Stimulated activated CD8-positive, alpha-beta memory T cell treated with anti-CD3 and anti-CD28 coated beads, Interleukin-12 subunit alpha, Interleukin-12 subunit beta, amount 100 ng/mL, for 24 hours (primary cell): ENCODE measurements around the gene TAF3.

ENCODE experiments used
- DNase-seq: peaks from one replicate; pipeline ENCODE4 v3.0.0-alpha.2; 2020; ENCODE audit errors: extremely low read depth

The TAF3 gene

DNA sequence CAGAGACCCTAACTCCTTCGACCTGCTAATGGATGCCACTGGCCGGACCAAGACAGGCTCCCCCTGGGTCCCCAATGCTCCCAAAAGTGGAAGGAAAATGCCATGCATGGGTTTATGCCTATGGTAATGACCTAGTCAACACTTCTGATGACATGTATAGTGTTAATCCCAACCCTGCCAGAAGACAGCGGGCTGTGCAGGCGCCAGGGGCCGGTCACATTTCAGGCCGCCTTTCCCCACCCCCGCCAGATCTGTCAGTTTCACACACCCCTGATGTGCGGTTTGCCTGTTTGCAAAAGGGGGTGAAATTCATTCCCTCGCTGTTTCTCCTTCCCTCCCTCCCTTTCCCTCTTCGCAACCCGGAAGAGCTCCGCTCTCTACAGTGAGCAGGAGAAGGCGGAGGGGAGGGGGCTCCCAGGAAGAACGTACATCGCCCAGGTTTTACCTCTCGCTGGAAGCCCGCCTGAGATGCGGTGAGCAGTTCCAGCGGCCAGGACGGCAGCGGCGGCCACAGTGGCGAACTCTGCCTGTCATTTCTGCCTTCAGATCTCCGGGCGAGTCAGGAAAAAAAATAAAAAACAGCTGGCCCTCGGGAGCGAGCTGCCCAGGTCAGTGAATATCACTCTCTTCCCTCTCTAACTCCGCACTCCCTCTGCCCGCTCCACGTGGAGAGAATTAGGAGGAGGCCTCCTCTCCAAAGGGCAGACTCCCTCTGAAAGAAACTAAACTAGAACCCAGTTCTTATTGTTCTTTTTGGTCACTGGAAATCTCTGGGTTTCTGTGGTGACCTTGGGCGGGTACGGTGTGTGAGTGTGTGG, 226.8 kb downstream of the TAF3 start:
- DNase-seq: no peak

DNA sequence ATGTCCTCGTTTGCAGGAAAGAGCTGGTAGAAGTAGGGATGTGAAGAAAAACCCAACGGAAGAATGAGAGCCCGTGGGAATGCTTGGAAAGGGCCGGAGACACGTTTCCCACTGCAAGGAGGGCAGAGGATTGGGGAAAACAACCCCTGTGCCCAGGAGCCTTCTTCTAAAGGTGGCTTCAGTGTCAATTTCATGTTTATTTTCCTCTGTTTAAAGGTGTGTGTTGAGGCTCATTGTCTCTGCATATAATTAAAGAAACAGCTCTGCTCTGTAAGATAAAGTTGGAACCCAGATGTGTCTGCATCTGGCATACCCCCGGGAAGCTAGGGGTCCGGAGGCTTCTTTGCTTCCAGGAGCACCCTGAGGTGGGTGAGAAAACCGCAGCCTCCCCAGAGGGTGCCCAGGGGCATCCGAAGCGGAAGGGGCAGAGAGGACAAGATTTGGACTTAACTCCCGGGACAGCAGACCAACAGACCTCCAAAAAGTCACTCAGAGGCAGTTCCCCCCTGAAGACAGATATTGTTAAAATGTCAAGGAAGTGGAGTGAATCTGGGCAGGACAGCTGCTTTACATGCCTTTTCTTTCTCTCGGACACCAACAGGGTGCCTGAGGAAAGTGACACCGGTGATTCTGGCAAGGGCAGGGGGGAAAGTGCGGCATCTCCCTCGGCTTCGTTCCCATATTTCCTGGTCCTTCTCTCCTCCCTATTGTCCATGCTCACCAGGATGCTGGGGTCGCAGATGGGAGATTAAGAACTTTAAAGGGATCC, 227.6 kb downstream of the TAF3 start:
- DNase-seq: no peak

- DNase-seq: no peak
Measured at GRCh38 chr10:8047452-8048280, 229.4 kb downstream of the TAF3 start.

DNA sequence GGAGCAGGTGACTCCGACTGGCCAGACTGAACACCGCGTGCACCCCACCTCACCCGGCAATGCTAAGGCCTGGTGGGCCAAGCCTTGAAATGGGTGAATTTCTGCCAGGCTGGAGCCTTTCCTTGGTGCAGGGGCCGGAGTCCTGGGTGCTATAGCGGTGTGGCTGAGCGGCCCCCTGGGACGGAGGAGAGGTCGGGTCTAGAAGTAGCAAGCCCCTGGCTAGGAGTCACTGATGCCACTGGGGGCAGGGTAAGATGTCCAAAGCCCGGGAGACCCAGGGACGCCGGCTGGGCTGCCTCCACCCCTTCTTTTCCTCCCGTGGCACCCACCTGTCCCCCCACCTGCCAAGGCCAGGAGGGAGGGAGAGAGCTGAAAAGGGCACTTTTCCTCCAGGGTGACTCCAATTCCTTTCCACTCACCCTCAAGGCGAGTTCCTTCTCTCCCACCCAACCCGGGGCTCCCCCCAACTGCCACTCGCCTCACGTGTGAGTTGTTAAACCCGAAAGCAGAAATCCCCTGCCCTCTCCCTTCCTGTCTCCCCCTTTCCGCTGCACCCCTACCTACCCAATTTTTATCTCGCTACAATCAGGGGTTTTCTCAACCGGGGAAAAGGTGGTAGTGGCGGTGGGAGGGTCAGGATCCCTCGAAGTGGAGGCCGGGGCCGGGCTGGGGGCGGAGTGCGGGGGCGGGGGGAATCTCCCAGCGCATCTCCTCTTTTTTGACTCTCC, 230.1 kb downstream of the TAF3 start:
- no peak for DNase-seq

- DNase-seq: no peak
Measured at GRCh38 chr10:8049045-8049864, 230.9 kb downstream of the TAF3 start.

DNA sequence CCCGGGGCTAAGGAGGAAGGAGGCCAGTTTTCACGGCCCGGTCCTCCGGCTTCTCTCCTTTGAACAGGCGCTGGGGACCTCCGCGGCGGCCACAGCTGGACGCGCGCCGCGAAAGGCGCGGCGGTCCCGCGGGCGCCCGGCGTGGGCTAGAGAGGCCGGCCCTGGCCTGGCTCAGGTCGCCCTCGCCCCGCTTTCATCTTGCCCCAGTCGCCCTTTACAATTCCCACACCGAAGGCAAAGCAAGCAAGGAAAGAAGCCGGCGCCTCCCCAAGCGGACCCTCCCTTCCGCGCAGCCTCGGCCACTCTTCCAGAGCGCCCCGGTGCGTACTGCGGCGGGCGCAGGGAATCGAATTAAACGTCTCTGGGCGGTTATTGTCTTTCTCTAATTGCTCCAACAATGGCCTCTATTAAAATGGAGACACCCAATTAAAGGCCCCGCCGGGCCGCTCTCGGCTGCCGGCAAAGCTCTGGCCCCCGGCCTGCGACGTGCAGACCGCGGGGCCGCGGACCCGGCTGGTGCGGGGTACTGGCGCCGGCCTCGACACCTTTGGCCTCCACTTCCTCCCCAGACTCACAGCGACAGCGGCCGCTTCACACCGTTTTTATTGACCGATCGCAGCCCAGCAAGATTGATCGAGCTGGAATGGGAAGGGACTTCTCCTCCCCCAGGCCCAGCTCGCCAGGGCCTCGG, 231.7 kb downstream of the TAF3 start:
- DNase-seq: no peak

DNA sequence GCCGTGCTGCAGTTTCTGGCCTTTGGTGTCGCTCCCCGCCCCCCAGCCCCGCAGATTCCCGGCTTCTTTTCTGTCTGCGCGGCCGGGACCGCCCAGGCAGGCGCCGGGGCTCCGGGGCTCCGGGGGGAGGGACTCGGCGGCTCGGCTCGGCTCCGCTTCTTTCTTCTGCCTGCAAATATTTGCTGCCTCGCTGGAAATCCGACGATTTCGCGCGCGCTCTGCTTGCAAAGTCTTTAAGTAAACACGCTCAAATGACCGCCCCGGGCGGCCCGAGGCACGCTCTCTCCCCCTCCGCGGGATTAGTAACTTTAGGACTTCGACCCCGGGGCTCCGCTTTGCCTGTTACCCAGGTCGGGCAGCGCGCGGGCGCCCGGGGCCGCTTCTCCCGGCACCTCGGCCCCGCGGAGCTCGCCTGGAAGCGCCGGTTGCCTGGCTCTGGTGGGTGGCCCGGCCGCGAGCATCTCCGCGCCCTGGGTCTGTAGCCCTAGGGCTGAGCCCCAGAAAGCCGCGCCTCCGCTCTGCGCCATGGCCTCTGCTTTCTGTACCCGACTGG, 232.3 kb downstream of the TAF3 start:
- DNase-seq: no peak

GRCh38 chr10:8051109-8051821, 233.0 kb downstream of the TAF3 start:
- DNase-seq: no peak

DNA sequence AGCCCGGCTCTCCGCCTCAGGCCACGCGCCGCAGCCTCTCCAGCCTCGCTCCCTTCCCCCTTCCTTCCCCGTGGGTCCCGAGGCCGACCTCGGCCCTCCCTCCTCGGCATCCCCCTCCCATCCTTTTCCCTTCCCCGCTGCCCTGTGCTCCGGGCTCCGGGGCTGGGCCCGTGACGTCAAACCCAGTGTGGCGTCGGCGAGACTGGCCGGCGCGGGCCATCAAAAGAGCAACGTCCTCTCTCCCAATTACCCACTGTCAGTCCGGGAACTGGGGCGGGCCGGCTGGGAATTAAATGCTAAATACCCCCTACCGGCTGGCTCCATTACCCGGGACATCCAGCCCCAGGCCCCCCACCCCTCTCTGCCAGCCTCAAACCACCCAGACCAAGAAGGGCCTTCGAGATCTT, 233.5 kb downstream of the TAF3 start:
- no peak for DNase-seq

DNA sequence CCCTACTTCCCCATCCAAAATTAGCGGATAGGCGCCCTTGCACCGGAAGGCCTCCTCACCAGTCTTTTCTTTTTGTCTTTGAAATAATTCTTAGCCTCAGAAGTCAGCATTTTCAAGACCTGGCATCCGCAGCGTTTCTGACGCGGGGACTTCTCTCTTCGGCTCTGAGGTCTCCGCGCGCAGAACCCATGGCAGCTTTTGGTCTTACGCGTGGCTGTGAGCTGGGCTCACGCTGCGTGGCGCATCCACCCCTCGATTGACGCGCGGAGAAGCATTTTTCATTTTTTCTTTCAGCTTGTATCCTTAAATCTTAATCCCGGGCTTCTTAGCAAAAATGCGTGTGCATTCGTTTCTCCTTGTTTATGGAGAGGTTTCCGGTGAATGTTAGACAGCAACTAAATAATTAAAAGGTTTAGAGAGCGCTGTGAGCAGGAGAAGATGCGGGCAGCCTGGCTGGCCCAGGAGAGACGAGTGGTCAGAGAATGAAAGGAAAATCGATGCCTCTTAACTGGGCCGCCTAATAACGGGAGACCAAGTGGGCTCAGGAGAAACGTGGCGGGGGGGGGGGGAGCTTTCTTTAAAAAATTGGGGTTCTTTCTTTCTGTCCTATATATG, 234.1 kb downstream of the TAF3 start:
- DNase-seq: no peak

DNA sequence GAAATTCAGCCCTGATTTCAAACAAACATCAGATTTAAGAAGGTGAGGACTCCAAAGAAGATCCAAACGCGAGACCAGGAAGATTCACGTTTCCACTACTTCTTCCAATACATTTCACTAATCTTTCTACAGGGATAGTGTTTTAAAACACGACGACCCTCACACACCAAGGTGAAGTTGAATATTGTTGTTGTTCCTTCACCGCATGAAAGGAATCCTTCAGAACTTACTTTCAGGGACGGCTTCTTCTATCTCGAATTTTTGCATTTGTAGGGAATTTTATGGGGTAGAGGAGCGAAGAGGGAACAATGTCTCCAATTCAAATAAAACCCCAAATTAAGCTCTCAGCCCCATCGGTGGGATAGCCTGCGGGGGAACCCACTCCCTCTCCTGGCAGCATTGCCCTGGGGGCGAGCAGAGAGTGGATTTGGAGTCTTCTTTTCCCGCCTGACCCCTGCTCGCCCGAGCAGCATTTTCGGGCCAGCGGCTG, 234.7 kb downstream of the TAF3 start:
- DNase-seq: no peak

GRCh38 chr10:8053446-8054243, 235.3 kb downstream of the TAF3 start:
- peak; percentile 90 for DNase-seq

DNA sequence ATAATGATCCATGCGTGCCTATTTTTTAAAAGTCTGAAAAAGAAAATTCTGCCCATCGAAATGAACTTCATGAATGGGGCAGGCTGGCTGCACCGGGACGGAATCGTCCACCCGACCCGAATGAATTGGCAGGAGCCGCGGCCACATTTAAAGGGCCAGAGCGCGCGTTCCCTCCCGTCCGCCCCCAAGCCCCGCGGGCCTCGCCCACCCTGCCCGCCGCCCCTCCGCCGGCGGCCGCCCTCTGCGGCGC, 235.9 kb downstream of the TAF3 start:
- DNase-seq: no peak

- no peak for DNase-seq
Measured at GRCh38 chr10:8054494-8055407, 236.4 kb downstream of the TAF3 start, which contains the start of gene GATA3. TSS of gene GATA3 (plus strand) at chr10:8054688. CDS start at chr10:8055656, 968 bp downstream.

GRCh38 chr10:8055420-8056349, 237.4 kb downstream of the TAF3 start:
- no peak for DNase-seq

DNA sequence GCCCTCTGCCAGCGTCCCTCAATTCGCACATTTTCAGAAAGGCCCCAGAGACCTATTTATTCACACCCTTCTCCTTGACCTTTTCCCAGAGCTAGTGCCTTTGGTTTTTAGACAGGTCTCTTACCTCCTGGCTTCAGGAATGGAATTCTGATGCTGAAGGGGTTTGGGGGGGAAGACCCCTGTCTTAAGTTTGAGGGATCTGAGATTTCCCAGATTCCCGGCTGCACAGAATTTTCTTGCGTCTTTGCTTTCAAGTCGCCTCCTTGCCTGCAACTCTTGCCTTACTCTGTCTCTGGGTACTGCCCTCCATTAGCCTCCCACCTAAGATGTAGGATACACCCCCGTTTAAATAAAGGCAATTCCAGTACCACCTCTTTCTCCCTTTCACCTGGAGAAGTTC, 238.1 kb downstream of the TAF3 start:
- DNase-seq: no peak
